ENCODE results near the gene SHMT2.

Gene SHMT2

GRCh38 chr12:57229634-57230380, at the start of gene SHMT2:
SHMT2 (plus strand) TSS chr12:57229711; CDS start chr12:57229779, 68 bp downstream.
- peak; percentile 88 to 93 for DNase-seq (ENCODE audit: low read depth in 2 of 2)

DNA sequence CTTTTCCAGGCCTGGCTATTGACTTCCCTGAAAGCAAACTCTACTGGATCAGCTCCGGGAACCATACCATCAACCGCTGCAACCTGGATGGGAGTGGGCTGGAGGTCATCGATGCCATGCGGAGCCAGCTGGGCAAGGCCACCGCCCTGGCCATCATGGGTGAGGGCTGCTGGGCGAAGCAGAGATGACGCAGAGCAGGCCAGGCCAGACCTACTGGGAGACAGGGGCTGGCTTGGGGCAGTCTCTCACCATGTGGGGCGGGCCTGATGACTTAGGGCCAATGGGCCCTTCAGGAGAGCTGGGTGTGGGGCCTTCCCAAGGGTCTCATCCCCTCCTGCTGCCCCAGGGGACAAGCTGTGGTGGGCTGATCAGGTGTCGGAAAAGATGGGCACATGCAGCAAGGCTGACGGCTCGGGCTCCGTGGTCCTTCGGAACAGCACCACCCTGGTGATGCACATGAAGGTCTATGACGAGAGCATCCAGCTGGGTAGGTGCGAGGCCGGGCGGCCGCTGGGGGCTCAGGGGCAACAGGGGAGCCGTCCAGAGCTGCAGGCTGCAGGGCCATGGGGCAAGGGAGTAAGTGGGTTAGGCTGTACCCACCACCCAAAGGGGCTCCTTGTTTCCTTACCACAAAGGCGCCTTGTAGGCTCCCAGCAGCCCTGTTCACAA, 49.1 kb upstream of the SHMT2 start:
- DNase-seq (ENCODE audit: low read depth in 2 of 2) = no peak

GRCh38 chr12:57181072-57181471, 48.4 kb upstream of the SHMT2 start:
- no peak for DNase-seq (ENCODE audit: low read depth in 2 of 2)

DNA sequence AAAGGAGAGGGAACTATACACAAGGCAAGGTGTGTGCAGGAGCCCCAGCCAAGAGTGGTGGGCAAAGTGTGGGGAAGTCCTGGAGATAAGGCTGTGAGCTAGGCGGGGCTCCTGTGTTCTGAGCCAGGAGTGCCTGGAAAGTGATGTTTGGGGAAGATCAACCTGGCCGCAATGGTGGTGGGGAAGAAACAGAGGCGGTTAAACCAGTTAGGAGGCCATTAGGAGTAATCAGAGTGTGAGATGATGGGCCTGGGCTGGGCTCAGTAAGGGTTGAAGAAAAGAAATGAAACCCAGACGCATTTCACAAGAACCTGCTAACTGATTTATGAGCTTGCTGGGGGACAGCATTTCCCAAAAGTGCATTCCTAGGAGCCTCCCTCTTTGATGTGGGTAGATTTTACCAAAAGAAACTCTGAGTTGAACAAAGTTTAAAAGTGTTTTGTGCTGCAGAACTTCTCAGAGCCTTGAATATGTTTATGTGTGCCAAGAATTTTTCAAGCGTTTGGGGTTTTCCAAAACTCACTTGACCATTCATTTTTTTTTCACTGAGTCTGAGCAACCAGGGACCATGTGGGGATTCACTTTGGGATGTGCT, 47.9 kb upstream of the SHMT2 start:
- no peak for DNase-seq (ENCODE audit: low read depth in 2 of 2)

GRCh38 chr12:57182918-57183575, 46.5 kb upstream of the SHMT2 start:
- peak; percentile 78 to 83 for DNase-seq (ENCODE audit: low read depth in 2 of 2)

- DNase-seq (ENCODE audit: low read depth in 2 of 2) = no peak
Observed at GRCh38 chr12:57183939-57184725, 45.4 kb upstream of the SHMT2 start.

DNA sequence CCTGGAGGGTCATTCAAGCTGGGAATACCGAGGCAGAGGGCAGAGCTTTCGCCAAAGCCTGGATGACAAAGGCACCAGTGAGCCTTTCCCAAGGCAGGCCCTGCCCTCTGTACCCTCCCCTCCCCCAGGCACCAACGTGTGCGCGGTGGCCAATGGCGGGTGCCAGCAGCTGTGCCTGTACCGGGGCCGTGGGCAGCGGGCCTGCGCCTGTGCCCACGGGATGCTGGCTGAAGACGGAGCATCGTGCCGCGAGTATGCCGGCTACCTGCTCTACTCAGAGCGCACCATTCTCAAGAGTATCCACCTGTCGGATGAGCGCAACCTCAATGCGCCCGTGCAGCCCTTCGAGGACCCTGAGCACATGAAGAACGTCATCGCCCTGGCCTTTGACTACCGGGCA, 44.1 kb upstream of the SHMT2 start:
- DNase-seq (ENCODE audit: low read depth in 2 of 2) = no peak

DNA sequence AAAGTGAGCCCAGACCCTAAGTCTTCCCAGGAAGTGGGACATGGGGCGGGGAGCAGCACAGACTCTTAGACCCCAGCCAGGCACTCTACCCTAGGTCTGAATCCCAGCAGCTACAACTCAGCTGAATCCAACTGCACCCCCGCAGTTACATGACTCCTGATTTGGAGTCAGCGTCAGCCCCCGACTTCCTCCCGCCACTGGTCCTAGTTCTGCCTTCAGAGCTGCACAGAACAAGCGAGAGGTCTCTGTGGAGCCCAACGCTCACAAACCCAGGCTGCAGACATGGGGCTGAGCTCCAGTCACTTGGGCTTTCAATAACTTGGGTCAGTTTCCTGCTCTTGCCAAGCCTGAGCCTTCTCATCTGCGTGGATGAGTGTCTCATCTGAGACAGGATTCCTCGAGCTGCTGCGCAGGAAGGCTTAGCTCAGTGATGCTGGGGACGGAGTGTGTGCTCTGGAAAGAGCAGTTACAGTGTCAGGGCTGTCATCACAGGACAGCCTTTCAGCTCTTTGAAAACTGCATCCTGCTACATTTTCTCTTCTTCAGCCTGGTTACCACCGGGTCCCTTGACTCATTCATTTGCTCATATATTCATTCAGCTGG, 43.5 kb upstream of the SHMT2 start:
- DNase-seq (ENCODE audit: low read depth in 2 of 2) = no peak

GRCh38 chr12:57187222-57188089, 42.1 kb upstream of the SHMT2 start:
- no peak for DNase-seq (ENCODE audit: low read depth in 2 of 2)

DNA sequence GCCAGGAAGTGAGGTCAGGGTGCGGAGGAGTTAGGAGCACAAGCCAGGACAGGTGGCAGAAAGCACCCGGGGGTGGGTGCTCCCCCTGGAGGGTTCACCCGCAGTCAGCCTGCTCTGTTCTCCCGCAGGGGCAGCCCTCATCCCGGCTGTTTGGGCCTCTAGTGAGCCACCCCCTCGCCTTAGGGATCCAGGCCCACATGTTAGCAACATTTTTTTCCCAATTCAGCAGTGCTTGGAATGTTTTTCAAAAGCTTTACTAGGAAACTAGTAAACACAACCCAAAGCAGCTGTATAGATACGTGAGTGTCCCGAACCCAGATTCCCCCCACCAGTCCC, 41.5 kb upstream of the SHMT2 start:
- DNase-seq (ENCODE audit: low read depth in 2 of 2) = no peak

DNA sequence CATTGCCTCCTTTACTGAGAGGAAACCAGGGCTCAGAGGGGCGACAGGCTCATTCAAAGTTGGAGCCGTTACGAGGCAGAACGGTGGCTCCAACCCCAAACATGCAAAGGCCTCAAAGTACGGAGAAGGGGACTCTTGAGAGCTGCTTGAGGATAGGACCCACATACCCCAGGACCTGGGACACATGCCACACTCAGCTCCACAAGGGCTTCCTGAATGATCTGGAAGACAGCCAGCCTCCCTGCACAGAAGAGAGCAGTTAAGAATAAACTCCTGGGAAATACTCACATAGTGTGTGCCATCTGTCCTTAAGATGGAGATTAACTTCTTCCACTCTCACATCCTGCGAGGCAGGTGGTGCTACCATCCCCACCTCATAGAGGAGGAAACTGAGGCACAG, 39.5 kb upstream of the SHMT2 start:
- no peak for DNase-seq (ENCODE audit: low read depth in 2 of 2)

GRCh38 chr12:57190821-57191220, 38.7 kb upstream of the SHMT2 start:
- no peak for DNase-seq (ENCODE audit: low read depth in 2 of 2)

DNA sequence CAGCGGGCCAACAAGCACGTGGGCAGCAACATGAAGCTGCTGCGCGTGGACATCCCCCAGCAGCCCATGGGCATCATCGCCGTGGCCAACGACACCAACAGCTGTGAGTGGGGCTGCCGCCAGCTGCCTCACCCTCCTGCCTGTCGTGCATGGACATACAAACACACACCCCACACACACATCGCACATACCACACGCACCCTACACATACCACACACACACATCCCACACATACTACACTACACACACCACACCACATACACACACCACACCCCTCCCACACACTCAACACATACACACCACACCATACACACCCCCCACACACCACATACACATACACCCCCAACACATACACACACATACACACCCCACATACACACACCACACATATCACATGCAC, 38.1 kb upstream of the SHMT2 start:
- no peak for DNase-seq (ENCODE audit: low read depth in 2 of 2)

DNA sequence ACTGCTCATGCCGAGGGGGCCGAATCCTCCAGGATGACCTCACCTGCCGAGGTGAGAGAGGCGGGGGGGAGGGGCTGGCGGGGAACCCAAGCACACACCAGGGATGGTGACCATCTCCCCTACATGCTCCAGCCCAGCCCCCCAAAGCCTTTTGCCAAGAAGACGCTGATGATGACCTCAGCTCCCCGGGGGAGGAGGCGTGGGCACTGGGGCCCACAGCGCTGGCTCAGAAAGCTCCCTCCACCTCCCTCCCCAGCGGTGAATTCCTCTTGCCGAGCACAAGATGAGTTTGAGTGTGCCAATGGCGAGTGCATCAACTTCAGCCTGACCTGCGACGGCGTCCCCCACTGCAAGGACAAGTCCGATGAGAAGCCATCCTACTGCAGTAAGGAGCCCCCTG, 36.6 kb upstream of the SHMT2 start:
- no peak for DNase-seq (ENCODE audit: low read depth in 2 of 2)

DNA sequence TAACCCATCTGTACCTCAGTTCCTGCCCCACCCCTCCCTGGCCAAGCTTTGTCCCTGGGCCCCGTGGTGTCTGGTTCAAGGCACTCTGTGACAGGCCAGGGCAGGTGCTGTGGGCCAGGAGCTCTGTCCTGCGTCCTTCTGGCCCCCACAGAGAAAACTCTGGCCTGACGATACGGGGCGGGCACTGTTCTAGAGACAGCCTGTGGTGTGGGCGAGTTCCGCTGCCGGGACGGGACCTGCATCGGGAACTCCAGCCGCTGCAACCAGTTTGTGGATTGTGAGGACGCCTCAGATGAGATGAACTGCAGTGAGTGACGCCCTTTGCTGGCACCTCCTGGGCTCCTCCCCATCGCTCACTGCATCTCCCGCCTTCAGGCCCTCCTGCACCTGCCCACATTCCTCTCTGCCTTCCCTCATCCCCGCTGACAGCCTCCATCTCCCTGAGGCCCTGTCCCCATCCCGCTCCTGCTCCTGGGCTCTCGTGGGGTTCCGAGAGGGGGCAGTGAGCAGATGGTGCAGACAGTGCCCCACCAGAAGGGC, 35.7 kb upstream of the SHMT2 start:
- no peak for DNase-seq (ENCODE audit: low read depth in 2 of 2)

- DNase-seq (ENCODE audit: low read depth in 2 of 2) = no peak
Observed at GRCh38 chr12:57194253-57194652, 35.3 kb upstream of the SHMT2 start.

DNA sequence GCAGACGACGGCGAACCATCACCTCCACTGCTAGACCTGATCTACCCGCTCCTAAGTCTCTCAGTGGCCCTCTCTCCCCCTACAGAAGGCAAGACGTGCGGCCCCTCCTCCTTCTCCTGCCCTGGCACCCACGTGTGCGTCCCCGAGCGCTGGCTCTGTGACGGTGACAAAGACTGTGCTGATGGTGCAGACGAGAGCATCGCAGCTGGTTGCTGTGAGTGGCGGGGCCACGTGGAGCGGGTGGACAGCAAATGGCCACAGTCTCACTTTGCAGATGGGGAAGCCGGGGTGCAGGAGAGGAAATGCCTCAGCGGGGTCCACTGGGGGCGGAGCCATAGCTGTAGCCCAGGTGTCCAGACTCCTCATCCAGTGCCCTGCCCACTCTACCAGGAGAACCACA, 34.3 kb upstream of the SHMT2 start:
- no peak for DNase-seq (ENCODE audit: low read depth in 2 of 2)

DNA sequence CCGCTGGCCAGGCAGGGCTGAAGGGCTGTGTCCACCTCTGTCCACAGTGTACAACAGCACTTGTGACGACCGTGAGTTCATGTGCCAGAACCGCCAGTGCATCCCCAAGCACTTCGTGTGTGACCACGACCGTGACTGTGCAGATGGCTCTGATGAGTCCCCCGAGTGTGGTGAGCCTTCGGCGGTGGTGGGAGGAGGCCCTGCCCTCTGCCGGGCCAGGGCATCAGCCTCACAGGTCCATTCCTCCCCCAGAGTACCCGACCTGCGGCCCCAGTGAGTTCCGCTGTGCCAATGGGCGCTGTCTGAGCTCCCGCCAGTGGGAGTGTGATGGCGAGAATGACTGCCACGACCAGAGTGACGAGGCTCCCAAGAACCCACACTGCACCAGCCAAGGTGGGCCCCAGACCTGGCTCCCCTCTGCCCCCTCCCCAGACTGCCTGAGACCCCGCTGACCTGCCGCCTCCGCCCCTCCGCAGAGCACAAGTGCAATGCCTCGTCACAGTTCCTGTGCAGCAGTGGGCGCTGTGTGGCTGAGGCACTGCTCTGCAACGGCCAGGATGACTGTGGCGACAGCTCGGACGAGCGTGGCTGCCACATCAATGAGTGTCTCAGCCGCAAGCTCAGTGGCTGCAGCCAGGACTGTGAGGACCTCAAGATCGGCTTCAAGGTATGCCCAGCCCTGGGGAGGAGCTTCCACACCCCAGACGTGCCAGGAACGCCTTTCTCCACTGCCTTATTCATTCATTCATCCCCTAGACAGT, 33.7 kb upstream of the SHMT2 start:
- no peak for DNase-seq (ENCODE audit: low read depth in 2 of 2)

DNA sequence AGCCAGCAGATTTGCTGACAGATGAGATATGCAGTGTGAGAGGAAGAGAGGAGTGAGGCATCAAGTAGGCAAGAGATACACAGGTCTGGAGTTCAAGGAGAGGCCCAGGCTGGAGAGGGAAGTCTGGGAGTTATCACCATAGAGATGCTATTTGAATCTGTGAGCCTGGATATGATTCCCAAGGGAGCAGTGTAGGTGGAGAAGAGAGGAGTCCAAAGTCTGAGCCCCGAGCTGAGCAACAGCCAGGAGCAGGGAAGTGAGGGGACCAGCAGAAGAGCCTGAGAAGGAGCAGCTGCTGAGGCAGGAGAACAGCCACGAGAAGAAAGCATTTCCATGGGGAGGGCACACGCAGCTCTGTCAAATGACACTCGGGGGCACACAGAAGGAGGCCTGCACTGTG, 33.1 kb upstream of the SHMT2 start:
- no peak for DNase-seq (ENCODE audit: low read depth in 2 of 2)

DNA sequence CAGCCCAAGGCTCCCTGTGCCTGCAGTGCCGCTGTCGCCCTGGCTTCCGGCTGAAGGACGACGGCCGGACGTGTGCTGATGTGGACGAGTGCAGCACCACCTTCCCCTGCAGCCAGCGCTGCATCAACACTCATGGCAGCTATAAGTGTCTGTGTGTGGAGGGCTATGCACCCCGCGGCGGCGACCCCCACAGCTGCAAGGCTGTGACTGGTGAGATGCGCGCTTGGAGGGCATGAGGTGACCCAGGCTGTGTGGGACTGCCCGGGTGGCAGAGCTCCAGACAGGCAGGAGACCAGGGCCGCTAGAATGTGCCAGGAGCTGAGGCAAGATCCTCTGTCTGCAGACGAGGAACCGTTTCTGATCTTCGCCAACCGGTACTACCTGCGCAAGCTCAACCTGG, 32.6 kb upstream of the SHMT2 start:
- no peak for DNase-seq (ENCODE audit: low read depth in 2 of 2)

All from activated CD4-positive, alpha-beta T cell treated with anti-CD3 and anti-CD28 coated beads for 24 hours (primary cell).